SK-MEL-5 (cell line): ENCODE results near the gene TP73. TPM values are rescaled to one million over a fixed set of nuclear protein-coding genes. Genes with fewer than 3 reads are reported as not detected.
A peak's percentile ranks its signal among the peaks of the same experiment; 100 is the strongest.

Experiments used
- DNase-seq: peaks from one replicate; pipeline ENCODE4 v3.0.0-alpha.2; 2016; ENCODE audit warnings: low read depth, low spot score
- in situ Hi-C: cut with HindIII; loops from 2 replicates; pipeline ENCODE4 v1.10.0; 2016; ENCODE audit warnings: low sequenced_read_pairs, high pct_unique_total_duplicates, low pct_unique_long_range_greater_than_20kb
- total RNA-seq: library from RNA; depleted of rRNA; stranded (reverse); fragments of >200 nt; shearing (Covaris generic); gene quantifications from 2 replicates; pipeline ENCODE4 v1.2.3, GENCODE V29; 2014

Gene TP73
- total RNA-seq, 1 experiment from 2014 or later, result 0.32 TPM

DNA sequence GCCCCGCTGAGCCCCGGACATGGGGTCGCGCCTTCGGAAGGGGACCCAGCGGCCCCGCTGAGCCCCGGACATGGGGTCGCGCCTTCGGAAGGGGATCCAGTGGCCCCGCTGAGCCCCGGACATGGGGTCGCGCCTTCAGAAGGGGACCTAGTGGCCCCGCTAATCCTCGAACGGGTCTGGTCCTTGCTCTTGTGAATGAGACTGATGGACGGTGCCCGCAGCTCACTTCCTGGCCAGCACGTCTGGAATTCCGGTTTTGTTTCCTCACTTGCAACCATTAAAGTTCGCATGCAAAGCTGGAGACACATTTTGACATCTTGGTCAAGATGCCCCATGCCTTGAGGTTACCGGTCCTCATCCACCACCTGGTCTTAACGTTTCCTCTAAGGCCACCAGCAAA, 8.0 kb upstream of the TP73 start:
- in situ Hi-C loops, result no loop called here
- DNase-seq, result no peak

DNA sequence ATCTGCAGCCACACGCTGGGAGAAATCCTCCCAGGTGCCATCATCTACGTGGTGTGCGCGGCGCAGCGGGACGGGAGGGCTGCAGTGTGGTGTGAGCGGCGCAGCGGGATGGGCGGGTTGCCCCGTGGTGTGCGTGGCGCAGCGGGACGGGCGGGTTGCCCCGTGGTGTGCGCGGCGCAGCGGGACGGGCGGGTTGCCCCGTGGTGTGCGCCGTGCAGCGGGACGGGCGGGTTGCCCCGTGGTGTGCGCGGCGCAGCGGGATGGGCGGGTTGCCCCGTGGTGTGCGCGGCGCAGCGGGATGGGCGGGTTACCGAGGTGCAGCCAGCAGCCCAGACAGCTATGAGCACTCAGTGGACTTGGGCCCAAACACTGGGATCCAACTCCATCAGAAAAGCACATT, 7.1 kb upstream of the TP73 start:
- no peak for DNase-seq
- in situ Hi-C loops, result no loop called here

DNA sequence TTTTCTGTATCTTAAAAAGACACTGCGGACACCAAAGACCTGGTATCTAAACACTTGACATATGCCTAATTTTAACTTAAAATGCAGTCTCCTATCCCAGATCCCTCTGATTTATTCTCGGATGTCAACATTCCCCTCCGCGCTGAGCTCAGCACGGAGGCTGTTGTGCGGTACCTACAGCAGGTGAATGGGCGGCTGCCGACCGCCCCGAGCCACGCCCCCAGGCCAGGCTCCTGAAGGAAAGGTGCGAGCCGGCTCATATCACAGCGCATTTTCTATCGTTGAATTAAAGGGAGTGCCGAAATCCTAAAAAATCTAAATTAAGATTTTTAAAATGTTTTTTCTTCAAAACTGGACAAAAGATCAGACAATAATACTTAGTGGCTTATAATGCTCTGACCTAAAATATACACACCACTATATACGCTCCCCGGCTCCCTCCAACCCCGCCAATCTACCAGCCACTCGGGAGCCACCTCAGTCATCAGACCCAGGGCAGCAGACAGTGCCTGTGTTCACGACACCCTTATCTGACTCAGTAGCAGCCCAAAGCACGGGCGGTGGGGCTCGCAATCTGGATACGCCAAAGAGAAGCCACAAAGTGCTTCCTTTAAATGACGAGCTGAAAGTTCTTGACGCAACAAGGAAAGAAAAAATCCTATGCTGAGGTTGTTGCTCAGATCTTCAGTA, 6.5 kb upstream of the TP73 start:
- DNase-seq, result no peak
- in situ Hi-C loops, result no loop called here

DNA sequence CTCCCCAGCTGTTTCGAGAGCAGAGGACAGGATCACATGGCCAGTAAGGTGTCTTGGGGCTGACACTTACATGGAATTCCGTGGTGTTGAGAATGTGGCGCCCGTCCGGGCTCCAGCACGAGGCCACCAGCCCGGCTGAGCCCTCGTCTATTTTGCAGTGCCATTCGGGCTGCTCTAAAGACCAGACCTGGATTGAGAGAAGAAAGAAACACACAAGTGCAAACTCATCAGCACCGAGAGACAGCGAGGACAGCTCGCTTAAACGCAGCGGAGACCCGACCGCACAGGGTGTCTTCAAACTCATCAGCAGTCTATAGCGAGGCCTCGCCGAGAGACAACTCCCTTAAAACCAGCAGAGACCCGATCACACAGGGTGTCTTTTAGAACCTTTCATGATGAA, 5.7 kb upstream of the TP73 start:
- no peak for DNase-seq
- in situ Hi-C loops, result no loop called here

DNA sequence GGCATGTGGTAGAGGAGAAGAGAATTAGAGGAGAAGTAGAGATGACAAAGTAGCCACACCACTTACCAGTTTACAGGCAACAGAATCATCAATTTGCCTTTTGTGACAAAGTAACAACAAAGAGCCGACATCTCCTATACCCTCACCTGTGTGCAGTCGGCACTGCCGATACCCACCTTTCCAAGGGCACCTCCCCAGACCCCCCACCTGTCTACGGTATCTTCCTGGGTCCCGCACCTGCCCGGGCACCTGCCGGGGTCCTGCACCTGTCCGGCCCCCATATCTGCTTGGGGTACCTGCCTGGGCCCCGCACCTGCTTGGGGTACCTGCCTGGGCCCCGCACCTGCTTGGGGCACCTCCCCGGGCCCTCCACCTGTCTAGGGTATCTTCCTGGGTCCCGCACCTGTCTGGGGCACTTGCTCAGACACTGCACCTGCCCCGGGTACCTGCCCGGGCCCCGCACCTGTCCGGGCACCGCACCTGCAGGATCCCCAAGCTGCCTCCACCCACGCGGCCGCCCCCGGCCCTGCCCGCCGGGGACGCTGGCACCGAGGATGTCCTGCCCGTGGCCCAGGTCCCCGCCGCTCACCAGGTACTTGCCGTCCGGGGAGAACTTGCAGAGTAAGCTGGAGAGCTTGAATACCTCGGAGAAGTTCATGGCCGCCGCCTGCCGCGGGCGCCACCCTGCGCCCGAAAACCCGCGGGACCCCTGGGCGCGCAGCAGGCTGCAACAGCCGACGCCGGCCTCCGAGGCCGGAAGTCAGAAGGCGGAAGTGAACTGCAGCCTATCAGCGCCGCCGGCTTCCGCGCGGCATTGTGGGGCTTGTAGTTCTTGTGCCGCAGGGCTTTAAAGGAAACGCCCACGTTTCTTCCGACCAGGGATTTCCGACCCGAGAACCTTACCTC, 2.7 kb upstream of the TP73 start, which contains the start of gene WRAP73:
TSS of gene WRAP73 (minus strand) at position 762 of the 906 bp plus-strand sequence. CDS start at position 658, 104 bp downstream.
- in situ Hi-C loops, result no loop called here
- peak; percentile 89 for DNase-seq

DNA sequence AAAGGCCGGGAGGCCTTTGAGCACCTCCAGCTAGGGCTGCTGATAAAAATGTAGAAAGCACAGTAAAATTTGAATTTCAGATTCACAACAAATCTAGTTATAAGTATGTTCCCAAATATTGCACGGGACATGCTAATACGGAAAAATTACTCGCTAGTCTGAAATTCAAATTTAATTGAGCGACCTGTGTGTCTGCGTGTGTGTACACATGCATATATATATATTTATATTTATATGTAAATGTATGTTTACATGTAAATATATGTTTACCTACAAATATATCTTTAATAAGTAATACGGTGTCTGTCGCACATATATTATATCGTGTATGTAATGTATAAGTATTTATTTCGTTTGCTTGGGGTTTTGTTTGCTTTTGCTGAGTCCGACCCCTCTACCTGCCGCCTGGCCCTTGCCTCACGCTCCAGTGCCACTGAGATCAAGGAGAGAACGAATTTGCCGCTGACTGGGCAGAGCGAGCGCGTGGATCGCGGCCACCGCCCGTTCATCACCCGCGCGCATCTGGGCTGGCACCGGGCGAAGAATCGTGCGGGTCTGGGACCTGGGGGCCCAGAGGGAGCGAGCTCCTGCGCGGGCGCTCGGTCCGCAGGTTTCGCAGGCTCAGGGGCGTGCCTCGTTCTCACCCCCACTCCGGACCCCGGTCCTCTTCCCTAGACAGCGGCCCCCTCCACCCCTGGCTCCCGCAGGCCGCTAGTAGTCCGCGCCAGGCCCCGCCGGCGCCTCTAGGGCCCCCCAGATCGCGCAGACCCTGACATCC, 1.9 kb upstream of the TP73 start:
- no peak for DNase-seq
- in situ Hi-C loops, result no loop called here

DNA sequence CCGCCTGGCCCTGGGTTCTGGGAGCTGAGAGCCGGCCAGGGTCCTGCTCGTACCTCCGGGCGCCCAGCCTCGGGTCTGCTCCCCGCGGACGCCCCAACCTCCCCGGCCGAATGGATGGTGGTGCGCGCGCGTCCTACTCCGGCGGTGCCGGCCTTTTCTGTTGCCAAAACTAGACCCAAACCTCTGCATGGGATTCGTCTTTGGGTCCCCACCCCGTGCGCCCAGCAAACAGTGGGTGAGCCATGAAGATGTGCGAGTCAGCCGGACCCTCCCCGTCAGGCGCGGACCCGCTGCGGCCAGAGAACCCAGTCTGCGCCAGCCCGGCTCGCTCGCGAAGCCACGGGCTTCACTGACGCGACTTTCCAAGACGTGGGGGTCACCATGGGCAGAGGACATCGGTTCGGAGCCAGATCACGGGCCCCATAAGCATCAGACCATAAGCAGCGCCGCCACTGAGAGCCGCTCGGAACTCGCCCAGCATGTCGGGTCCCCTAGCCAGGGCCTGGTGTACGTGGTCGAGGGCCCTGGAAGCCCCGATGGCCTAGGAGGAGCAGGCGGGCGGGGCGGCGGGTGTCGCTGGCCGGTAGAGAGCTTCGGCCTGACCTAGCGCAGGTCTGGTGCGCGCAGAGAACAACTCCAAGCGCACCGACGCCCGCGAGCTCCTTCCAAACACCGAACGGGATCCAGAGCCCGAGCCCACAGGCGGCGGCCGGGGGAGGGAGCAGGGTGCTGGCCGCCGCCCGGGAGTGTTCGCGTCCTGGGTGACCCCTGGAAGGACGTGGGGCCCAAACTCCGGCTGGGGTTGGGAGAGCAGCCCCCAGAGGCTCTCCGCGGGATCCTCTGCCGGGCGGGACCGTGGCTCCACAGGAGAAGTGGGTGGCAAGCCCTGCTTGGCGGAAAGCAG, 1.0 kb upstream of the TP73 start:
- in situ Hi-C loops, result no loop called here
- DNase-seq, result no peak

DNA sequence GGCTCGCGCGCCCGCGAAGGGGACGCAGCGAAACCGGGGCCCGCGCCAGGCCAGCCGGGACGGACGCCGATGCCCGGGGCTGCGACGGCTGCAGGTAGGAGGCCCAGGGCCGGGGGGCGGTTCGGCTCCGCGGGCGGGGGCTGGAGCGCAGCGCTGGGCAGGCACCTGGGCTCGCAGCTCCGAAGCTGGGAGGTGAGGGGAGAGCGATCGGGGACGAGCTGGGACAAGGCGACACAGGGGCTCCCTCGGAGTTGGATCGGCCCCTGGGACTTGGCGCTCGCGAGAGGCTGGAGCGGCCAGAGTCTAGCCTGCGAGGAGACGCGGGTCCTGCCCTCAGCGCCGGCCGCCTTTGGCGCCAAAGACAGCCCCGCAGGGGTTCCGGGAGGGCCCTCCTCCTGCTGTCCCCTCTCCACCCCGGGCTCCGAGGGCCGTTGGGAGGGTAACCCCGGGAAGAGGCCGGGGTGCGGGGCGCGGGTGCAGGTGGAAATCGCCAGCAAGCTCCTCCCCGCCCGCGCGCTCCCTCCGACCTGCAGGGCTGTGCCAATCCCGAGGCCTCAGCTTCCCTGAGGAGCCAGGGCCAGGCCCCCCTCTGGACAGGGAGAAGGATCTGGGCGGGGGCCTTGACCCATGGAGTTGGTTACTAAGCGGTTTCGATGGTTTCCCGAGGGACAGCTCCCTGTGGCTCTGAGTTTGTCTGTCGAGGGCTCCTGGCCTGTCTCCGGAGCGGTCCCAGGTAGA, 401 bp downstream of the TP73 start:
- DNase-seq, result no peak

DNA sequence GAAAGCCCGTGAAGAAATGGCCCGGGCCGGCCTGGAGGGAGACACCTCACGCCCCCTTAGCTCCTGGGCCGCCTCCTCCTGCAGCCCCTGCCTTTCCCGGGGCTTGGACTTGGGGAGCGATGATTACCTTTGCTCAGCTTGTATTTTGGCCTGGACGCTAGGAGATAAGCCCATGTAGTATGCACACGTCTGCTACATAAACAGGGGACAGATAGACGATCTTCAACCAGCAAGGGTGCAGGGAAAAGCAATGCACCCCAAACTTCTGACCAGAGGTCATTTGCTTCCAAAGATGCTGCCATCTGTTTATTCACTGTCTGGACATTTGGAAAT, 936 bp downstream of the TP73 start:
- in situ Hi-C loops, result no loop called here

More for the DNA sequence above, 401 bp downstream of the TP73 start:
- in situ Hi-C loops, result no loop called here

DNA sequence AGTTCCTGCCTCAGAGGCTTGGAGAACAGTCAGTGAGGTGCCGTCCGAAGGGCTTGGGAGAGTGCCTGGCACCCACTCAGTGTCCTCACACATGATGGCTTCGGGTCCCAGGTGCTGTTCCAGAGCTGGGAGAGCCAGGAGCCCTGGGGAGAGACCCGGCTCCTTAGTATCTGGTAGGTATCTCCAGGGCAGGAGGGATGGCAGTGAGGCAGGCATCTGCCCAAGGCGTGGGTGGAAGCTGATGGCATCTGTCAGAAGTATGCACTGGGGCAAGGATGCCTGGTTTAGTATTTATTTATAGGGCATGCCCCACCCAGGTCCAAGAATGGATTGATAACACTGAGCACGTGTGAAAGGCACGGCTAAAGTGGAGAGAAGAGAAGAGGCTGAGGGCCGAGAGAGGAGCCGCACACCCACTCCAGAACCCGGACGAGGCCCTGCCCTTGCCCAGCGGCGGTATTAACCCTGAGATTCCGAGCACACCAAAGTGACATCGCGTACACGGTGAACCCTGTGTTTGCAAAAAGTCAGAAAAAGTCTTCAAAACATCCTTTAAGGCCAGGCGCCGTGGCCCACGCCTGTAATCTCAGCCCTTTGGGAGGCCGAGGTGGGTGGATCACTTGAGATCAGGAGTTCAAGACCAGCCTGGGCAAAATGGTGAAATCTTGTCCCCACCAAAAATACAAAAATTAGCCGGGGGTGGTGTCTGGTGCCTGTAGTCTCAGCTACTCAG, 2.4 kb downstream of the TP73 start:
- in situ Hi-C loops, result no loop called here

More for the DNA sequence above, 936 bp downstream of the TP73 start:
- DNase-seq, result no peak

DNA sequence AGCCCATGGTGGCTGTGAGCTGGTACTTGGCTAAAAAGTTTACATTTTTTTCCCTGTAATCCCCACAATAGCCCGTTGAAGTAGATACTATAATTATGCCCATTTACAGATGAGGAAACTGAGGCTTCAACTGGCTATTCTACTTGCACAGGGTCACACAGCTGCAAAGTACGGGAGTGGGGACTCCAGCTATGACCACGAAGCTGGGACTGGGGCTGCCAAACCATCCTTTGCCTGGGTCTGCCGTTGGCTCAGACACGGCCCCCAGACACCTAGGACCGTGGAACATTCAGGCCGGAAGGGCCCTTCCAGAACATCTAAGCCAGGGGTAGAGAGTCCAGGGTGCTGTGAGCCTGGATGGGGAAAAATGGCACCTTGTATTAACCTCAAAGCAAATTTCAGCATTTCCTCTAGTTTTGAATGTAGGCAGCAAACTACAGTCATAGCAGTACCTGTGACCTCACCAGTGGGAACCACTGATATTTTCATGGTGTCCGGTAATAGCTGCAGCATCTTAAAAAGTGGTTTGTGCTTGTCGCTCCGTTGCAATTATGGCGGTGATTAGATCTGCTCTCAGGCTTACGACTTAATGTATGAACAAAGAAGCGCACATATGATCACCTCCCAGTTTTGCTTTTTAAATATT, 4.3 kb downstream of the TP73 start:
- no peak for DNase-seq
- in situ Hi-C loops, result no loop called here

More for the DNA sequence above, 2.4 kb downstream of the TP73 start:
- DNase-seq, result no peak

DNA sequence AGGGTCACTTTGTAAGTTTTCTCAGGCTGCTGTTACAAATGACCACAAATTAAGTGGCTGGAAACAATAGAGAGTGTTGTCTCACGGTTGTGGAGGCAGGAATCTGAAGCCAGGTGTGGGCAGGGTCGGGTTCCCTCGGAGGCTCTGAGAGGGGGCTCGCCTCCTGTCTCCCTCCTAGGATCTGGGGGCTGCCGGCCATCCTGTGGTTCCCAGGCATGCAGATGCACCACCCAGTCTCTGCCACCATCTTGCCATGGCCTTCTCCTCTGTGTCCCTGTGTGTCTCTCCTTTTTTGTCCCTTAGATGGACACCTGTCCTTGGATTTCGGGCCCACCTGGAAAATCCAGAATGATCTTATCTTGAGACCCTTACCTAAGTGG, 4.8 kb downstream of the TP73 start:
- in situ Hi-C loops, result no loop called here
- no peak for DNase-seq

DNA sequence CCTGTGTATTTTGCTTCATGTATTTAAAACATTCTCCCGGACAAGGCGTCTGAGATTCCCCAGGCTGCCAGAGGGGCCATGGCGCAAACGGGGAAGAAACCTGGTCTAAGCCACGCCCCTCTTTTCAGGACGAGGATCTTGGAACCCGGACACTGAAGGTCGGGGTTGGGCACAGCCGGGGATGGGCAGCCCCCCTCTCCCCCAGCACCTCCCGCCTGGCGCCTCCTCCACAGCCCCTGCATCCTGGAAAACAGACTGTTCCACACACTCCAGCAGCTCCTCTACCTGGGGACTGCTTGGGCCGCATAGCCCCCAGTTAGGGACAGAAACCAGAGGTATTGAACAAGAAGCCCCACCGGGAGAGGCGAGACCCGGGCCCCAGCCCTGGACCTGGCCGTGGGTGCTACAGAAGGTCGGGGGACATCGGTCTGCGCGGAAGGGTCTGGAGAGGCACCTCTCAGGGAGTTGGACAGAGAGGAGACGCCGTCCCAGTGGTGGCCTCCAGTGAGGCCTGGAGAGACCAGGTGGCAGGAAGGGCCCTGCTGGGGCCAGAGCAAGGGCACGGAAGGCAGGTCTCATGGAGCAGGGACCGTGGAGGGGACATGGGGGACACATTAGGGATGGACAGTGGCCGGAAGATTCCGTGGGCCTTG, 5.4 kb downstream of the TP73 start:
- DNase-seq, result no peak
- in situ Hi-C loops, result no loop called here

DNA sequence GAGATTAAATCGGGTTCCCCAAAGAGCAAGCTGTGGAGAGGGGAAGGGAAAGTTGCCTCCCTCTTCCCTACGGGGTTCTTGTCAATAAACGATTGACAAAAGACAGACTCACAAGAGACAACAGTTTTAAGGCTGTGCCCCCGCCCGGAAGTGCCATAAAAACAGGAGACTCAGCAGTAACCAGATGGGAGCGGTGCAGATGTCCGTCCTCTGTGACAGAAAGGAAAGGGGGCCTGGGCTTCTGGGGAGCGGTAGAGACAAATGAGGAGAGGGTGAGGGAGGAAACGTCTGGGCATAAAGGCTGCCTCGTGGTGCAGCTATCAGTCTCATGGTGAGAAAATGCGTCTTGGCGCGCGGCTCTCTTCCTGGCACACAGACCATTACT, 5.9 kb downstream of the TP73 start:
- no peak for DNase-seq
- in situ Hi-C loops, result no loop called here

DNA sequence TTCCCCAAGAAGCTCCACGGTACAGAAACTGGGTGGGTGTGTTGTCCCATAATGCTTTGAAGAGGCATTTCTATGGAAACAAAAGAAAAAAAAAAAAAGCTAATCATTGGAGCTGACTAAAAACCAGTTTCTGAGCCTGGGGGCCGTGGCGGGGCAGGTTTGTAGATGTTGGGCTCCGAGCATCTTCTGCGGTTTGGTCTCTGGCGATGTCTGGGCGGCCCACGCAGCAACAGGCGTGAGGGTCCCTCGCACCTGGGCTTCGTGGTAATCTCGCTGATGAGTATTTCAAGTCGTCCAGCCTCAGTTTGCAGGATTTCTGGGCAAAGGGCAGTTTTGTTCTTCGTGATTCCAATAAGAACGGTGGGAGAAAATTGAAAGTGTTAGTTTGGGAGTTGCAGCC, 6.8 kb downstream of the TP73 start:
- DNase-seq, result no peak
- in situ Hi-C loops, result no loop called here
